Suprapubic skin (tissue), 4 donors: ENCODE results near the gene TGFBI.

ENCODE experiments used
- EP300 ChIP-seq: sonication (generic); formaldehyde crosslinking; IDR thresholded peaks from one replicate; pipeline ENCODE4 v1.6.1; 2017; ENCODE audit warnings: antibody characterized with exemption
- POLR2A ChIP-seq, 2 donors: fragments of 450-650 bp; IDR thresholded peaks; one replicate each; pipeline ENCODE4 v1.6.1; 2017; ENCODE audit warnings: antibody characterized with exemption in 2 of 2, mild to moderate bottlenecking in 2 of 2, moderate library complexity in 2 of 2
- POLR2AphosphoS5 ChIP-seq, 3 donors: sonication (generic); formaldehyde crosslinking; IDR thresholded peaks; one replicate each; pipeline ENCODE4 v1.6.1; 2017; ENCODE audit warnings: antibody characterized with exemption in 3 of 3
- TF ChIP-seq, protein P1 (sequence below), 2 donors: fragments of 200-600 bp in 1 of 2; fragments of 450-650 bp in 1 of 2; sonication (generic) in 1 of 2; IDR thresholded peaks; one replicate each; pipeline ENCODE4 v1.5.1; 2016 to 2019; ENCODE audit warnings: antibody characterized with exemption in 2 of 2, mild to moderate bottlenecking in 1 of 2, moderate library complexity in 1 of 2

DNA sequence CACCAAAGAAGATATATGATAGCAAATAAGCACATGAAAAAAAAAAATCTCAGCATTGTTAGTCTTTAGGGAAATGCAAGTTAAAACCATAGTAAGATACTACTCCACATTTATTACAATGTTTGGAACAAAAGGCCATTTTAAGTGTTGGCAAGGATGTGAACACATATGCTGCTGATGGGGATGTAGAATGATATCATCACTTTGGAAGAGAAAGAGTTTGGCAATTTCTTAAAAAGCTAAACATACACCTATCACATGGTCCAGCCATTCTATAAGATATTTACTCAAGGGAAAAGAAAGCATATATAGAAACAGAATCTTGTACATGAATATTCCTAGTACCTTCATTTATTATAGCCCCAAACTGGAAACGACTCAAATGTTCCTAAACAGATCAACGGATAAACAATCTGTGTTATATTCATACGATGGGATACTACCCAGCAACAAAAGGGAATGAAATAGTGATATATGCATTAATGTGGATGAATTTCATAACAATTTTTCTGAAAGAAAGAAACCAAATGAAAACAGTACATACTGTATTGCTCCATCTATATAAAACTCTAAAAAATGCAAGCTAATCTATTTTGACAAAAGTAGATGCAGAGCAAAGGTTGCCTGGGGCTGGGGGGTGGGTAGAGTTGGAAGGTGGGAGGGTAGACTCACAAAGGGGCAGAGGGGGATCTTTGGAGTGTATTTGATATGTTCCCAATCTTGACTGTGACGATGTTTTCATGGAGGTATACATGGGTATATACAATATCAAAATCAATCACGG lies 58.2 kb downstream of the TGFBI start:
- TF ChIP-seq POLR2A (IDR thresholded peaks at IDR 0.05) (no peak), POLR2AphosphoS5 (IDR thresholded peaks at IDR 0.05) (no peak), EP300 (no peak)
- TF ChIP-seq, protein P1, sequence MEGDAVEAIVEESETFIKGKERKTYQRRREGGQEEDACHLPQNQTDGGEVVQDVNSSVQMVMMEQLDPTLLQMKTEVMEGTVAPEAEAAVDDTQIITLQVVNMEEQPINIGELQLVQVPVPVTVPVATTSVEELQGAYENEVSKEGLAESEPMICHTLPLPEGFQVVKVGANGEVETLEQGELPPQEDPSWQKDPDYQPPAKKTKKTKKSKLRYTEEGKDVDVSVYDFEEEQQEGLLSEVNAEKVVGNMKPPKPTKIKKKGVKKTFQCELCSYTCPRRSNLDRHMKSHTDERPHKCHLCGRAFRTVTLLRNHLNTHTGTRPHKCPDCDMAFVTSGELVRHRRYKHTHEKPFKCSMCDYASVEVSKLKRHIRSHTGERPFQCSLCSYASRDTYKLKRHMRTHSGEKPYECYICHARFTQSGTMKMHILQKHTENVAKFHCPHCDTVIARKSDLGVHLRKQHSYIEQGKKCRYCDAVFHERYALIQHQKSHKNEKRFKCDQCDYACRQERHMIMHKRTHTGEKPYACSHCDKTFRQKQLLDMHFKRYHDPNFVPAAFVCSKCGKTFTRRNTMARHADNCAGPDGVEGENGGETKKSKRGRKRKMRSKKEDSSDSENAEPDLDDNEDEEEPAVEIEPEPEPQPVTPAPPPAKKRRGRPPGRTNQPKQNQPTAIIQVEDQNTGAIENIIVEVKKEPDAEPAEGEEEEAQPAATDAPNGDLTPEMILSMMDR (IDR thresholded peaks at IDR 0.05), result no peak
